Measurements from ENCODE around the gene LPCAT3. TPM values are rescaled to one million over a fixed set of nuclear protein-coding genes. Genes with fewer than 3 reads are reported as not detected.
A peak's percentile ranks its signal among the peaks of the same experiment; 100 is the strongest.

The LPCAT3 gene
- polyA plus RNA-seq, 1 donor (not counting 4 experiments of a cell fraction or from before 2014, with no cell fraction given), result 69.1 TPM

DNA sequence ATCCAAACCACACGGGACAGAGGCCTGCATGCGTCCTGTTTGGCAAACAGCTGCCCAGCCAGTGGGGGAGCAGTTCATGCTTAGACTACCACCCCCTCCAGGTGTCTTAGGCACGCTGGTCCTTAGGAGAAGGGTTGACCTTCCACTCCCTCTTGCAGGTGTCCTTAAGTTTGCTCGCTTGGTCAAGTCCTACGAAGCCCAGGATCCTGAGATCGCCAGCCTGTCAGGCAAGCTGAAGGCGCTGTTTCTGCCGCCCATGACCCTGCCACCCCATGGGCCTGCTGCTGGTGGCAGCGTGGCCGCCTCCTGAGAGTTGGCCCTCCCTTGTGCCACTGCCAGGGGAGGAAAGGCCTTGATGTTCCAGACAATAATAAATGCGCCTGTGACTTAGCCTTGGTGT is 72.7 kb downstream of the LPCAT3 start:
- H3K4me3 ChIP-seq (ENCODE audit: control insufficient read depth in 2 of 3, extremely low read depth in 1 of 3, insufficient read depth in 2 of 3, low read depth in 1 of 3, low read length in 3 of 3), result peak overlapping the region; percentile 28 to 64 (median 64)
- H3K9me3 ChIP-seq (ENCODE audit: control insufficient read depth, low read depth, low read length), result no peaks in the 10 kb centered on the region
- H3K4me2 ChIP-seq (ENCODE audit: control insufficient read depth, extremely low read depth, insufficient read depth, low read depth, low read length), result peak overlapping the region; percentile 95
- peak overlapping the region; percentile 67 for H3K9ac ChIP-seq (ENCODE audit: control insufficient read depth, extremely low read depth, insufficient read depth, low read length)
- H3K9me1 ChIP-seq (ENCODE audit: control insufficient read depth, extremely low read depth, insufficient read depth, low read length), result no peaks in the 10 kb centered on the region
- no peaks in the 10 kb centered on the region for H4K20me1 ChIP-seq (ENCODE audit: control insufficient read depth, extremely low read depth, insufficient read depth, low read length)
- H3K27me3 ChIP-seq (ENCODE audit: control insufficient read depth, extremely low read depth, insufficient read depth, low read length), result no peaks in the 10 kb centered on the region
- peaks cover 5 to 10% of the 10 kb centered on the region in 2 experiments for H3K36me3 ChIP-seq (ENCODE audit: control insufficient read depth in 2 of 2, extremely low read depth in 1 of 2, insufficient read depth in 2 of 2, low read length in 2 of 2)
- TF ChIP-seq EZH2 (IDR thresholded peaks at IDR 0.05; ENCODE audit: low read length), result no peak
- TF ChIP-seq, protein P1, sequence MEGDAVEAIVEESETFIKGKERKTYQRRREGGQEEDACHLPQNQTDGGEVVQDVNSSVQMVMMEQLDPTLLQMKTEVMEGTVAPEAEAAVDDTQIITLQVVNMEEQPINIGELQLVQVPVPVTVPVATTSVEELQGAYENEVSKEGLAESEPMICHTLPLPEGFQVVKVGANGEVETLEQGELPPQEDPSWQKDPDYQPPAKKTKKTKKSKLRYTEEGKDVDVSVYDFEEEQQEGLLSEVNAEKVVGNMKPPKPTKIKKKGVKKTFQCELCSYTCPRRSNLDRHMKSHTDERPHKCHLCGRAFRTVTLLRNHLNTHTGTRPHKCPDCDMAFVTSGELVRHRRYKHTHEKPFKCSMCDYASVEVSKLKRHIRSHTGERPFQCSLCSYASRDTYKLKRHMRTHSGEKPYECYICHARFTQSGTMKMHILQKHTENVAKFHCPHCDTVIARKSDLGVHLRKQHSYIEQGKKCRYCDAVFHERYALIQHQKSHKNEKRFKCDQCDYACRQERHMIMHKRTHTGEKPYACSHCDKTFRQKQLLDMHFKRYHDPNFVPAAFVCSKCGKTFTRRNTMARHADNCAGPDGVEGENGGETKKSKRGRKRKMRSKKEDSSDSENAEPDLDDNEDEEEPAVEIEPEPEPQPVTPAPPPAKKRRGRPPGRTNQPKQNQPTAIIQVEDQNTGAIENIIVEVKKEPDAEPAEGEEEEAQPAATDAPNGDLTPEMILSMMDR (optimal IDR thresholded peaks at IDR 0.05 in 1 of 3, IDR thresholded peaks at IDR 0.05 in 1 of 3, conservative IDR thresholded peaks at IDR 0.05 in 1 of 3; ENCODE audit: extremely low read depth in 1 of 3, insufficient read depth in 2 of 3, low read length in 3 of 3), result no peak
- no peak for DNase-seq (ENCODE audit: low read depth, low spot score)
- FAIRE-seq, result no peak
- peaks cover 6% of the 10 kb centered on the region for H3K79me2 ChIP-seq (ENCODE audit: control insufficient read depth, insufficient read depth, low read length)
- peaks cover 27% of the 10 kb centered on the region for H3K4me1 ChIP-seq (ENCODE audit: control insufficient read depth, extremely low read depth, insufficient read depth, low read length)
- dilution Hi-C loops (cut with MboI; ENCODE audit: extremely low pct_ligation_motif_present, low sequenced_read_pairs), result no loop called here
- H2AFZ ChIP-seq (ENCODE audit: control insufficient read depth, low read length), result peak overlapping the region; percentile 45
- H3K27ac ChIP-seq (ENCODE audit: control insufficient read depth, insufficient read depth, low read length), result peak overlapping the region; percentile 66

DNA sequence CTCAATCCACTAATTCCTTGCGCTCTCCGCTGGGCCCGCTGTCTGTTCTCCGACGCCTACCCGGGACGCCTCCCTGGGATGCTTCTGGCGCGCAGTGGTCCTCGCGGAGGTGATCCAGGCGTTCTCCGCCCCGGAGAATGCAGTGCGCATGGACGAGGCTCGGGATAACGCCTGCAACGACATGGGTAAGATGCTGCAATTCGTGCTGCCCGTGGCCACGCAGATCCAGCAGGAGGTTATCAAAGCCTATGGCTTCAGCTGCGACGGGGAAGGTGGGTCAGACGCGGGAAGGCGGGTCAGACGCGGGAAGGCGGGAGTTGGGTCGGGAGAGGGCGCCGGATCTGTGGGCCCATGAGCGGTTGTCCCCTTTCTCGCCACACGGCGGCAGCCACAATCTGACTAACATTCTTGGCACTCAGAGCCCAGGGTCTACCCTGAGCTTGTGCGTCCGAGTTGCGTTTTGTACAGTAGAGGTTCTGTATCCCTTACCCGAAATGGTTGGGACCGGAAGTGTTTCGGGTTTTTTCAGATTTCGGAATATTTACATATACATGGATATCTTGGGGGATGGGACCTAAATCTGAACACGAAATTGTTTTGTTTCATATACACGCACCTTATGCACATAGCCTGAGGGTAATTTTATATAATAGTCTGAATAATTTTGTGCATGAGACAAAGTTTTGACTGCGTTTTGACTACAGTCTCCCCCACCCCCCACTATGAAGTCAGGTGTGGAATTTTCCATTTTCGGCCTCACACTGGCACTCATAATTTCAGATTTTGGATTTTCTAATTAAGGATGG is 73.7 kb downstream of the LPCAT3 start:
- TF ChIP-seq, protein P1 (optimal IDR thresholded peaks at IDR 0.05 in 1 of 3, IDR thresholded peaks at IDR 0.05 in 1 of 3, conservative IDR thresholded peaks at IDR 0.05 in 1 of 3; ENCODE audit: extremely low read depth in 1 of 3, insufficient read depth in 2 of 3, low read length in 3 of 3), result peak in 2 of 3 experiments; percentile 89 to 91
- TF ChIP-seq EZH2 (IDR thresholded peaks at IDR 0.05; ENCODE audit: low read length), result no peak
- no peaks in the 10 kb centered on the region for H3K27me3 ChIP-seq (ENCODE audit: control insufficient read depth, extremely low read depth, insufficient read depth, low read length)
- no peaks in the 10 kb centered on the region for H3K9me3 ChIP-seq (ENCODE audit: control insufficient read depth, low read depth, low read length)
- no peaks in the 10 kb centered on the region for H3K9me1 ChIP-seq (ENCODE audit: control insufficient read depth, extremely low read depth, insufficient read depth, low read length)
- DNase-seq (ENCODE audit: low read depth, low spot score) (no peak), FAIRE-seq (no peak)
- peaks cover 6% of the 10 kb centered on the region for H3K79me2 ChIP-seq (ENCODE audit: control insufficient read depth, insufficient read depth, low read length)
- peaks cover 27% of the 10 kb centered on the region for H3K4me1 ChIP-seq (ENCODE audit: control insufficient read depth, extremely low read depth, insufficient read depth, low read length)
- H3K4me3 ChIP-seq (ENCODE audit: control insufficient read depth in 2 of 3, extremely low read depth in 1 of 3, insufficient read depth in 2 of 3, low read depth in 1 of 3, low read length in 3 of 3), result peak overlapping the region; percentile 42 to 74 (median 56)
- peak overlapping the region; percentile 95 for H3K4me2 ChIP-seq (ENCODE audit: control insufficient read depth, extremely low read depth, insufficient read depth, low read depth, low read length)
- peaks cover 5 to 13% of the 10 kb centered on the region in 2 experiments for H3K36me3 ChIP-seq (ENCODE audit: control insufficient read depth in 2 of 2, extremely low read depth in 1 of 2, insufficient read depth in 2 of 2, low read length in 2 of 2)
- peak overlapping the region; percentile 87 for H3K9ac ChIP-seq (ENCODE audit: control insufficient read depth, extremely low read depth, insufficient read depth, low read length)
- peak overlapping the region; percentile 10 for H2AFZ ChIP-seq (ENCODE audit: control insufficient read depth, low read length)
- H4K20me1 ChIP-seq (ENCODE audit: control insufficient read depth, extremely low read depth, insufficient read depth, low read length), result no peaks in the 10 kb centered on the region
- dilution Hi-C loops (cut with MboI; ENCODE audit: extremely low pct_ligation_motif_present, low sequenced_read_pairs), result no loop called here
- peak overlapping the region; percentile 100 for H3K27ac ChIP-seq (ENCODE audit: control insufficient read depth, insufficient read depth, low read length)
